ENCODE results near the gene NBEAL2.

The NBEAL2 gene

DNA sequence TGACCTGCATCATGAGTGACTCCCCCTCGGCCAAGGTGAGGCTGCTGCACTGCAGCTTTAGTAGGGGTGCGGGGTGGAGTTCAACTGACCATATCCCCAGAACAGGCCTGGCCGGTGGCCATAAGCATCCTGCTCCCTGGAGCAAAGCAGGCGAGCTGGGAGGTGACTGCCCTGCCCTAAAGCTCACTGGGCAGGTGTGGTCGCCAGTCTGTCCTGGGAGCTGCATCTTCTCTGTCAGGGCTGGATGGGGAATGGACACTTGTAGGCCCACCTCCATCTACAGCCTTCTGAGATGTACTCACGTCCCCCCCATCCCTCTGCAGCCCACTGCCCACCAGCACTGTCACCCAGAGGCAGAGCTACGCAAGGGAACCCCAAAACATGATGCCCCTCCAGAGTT is 14.5 kb downstream of the NBEAL2 start (continued):
- TF ChIP-seq BACH2 (CRISPR knock-in tag; IDR thresholded peaks at IDR 0.05; ENCODE audit: borderline replicate concordance): no peak
- no peak for TF ChIP-seq GLIS3 (CRISPR knock-in tag; IDR thresholded peaks at IDR 0.05)
- TF ChIP-seq ARNTL (CRISPR knock-in tag; IDR thresholded peaks at IDR 0.05; ENCODE audit: borderline replicate concordance, low read depth): no peak
- no peak for TF ChIP-seq SNAI2 (CRISPR knock-in tag; IDR thresholded peaks at IDR 0.05)
- TF ChIP-seq ZFP3 (CRISPR knock-in tag; IDR thresholded peaks at IDR 0.05): no peak
- no peak for TF ChIP-seq TOX (CRISPR knock-in tag; IDR thresholded peaks at IDR 0.05; ENCODE audit: borderline replicate concordance)
- TF ChIP-seq ZFP30 (CRISPR knock-in tag; IDR thresholded peaks at IDR 0.05): no peak
- no peak for TF ChIP-seq ESRRG (CRISPR knock-in tag; IDR thresholded peaks at IDR 0.05)

GRCh38 chr3:46994801-46995731 is 15.6 kb downstream of the NBEAL2 start:
- TF ChIP-seq ZNF8 (CRISPR knock-in tag; IDR thresholded peaks at IDR 0.05) (no peak), ARNTL (CRISPR knock-in tag; IDR thresholded peaks at IDR 0.05; ENCODE audit: borderline replicate concordance, low read depth) (no peak)

DNA sequence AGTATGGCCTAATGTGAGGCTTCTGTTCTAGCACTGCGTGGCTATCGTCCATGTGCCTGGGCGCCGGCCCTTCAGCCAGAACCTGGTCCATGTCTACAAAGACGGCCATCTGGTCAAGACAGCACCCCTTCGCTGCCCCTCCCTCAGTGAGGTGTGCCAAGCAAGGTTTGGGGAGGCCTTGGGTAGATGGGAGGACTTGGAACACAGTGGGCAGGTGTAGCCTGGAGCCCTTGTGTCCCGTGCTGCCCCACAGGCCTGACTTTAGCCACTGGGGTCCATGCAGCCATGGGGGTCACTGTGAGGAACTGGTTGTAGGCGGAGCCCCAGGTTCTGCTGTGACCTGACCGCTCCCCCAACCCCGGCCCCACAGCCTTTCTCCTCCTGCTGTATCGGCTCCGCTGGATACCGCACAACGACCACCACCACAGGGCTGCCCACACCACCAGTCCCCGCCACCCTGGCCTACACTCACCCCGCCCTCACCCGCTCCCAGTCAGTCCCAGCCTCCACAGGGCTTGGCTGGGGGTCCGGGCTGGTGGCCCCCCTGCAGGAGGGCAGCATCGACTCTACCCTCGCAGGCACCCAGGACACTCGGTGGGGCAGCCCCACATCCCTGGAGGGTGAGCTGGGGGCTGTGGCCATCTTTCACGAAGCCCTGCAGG is 16.6 kb downstream of the NBEAL2 start:
- TF ChIP-seq GLIS3 (CRISPR knock-in tag; IDR thresholded peaks at IDR 0.05): no peak
- TF ChIP-seq RARB (CRISPR knock-in tag; IDR thresholded peaks at IDR 0.05): no peak
- no peak for TF ChIP-seq ISL1 (CRISPR knock-in tag; IDR thresholded peaks at IDR 0.05)
- TF ChIP-seq ZNF70 (CRISPR knock-in tag; IDR thresholded peaks at IDR 0.05): no peak
- no peak for TF ChIP-seq POU6F1 (CRISPR knock-in tag; IDR thresholded peaks at IDR 0.05; ENCODE audit: borderline replicate concordance, low read depth)
- TF ChIP-seq PATZ1 (CRISPR knock-in tag; IDR thresholded peaks at IDR 0.05; ENCODE audit: borderline replicate concordance): no peak
- no peak for TF ChIP-seq OSR1 (CRISPR knock-in tag; IDR thresholded peaks at IDR 0.05)
- TF ChIP-seq, protein P1, sequence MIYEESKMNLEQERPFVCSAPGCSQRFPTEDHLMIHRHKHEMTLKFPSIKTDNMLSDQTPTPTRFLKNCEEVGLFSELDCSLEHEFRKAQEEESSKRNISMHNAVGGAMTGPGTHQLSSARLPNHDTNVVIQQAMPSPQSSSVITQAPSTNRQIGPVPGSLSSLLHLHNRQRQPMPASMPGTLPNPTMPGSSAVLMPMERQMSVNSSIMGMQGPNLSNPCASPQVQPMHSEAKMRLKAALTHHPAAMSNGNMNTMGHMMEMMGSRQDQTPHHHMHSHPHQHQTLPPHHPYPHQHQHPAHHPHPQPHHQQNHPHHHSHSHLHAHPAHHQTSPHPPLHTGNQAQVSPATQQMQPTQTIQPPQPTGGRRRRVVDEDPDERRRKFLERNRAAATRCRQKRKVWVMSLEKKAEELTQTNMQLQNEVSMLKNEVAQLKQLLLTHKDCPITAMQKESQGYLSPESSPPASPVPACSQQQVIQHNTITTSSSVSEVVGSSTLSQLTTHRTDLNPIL (CRISPR knock-in tag; IDR thresholded peaks at IDR 0.05; ENCODE audit: low read depth): no peak
- TF ChIP-seq TSHZ2 (CRISPR knock-in tag; IDR thresholded peaks at IDR 0.05): no peak
- no peak for TF ChIP-seq ZNF565 (CRISPR knock-in tag; conservative IDR thresholded peaks at IDR 0.05; ENCODE audit: low read depth)
- no peak for TF ChIP-seq TCF4 (CRISPR knock-in tag; IDR thresholded peaks at IDR 0.05; ENCODE audit: borderline replicate concordance)
- TF ChIP-seq SNAI2 (CRISPR knock-in tag; IDR thresholded peaks at IDR 0.05): no peak
- no peak for TF ChIP-seq ZNF8 (CRISPR knock-in tag; IDR thresholded peaks at IDR 0.05)
- TF ChIP-seq TOX (CRISPR knock-in tag; IDR thresholded peaks at IDR 0.05; ENCODE audit: borderline replicate concordance): no peak
- no peak for ATAC-seq

More at GRCh38 chr3:46994801-46995731, 15.6 kb downstream of the NBEAL2 start:
- no peak for ATAC-seq
